ENCODE data around the gene TELO2.

TELO2 gene

DNA sequence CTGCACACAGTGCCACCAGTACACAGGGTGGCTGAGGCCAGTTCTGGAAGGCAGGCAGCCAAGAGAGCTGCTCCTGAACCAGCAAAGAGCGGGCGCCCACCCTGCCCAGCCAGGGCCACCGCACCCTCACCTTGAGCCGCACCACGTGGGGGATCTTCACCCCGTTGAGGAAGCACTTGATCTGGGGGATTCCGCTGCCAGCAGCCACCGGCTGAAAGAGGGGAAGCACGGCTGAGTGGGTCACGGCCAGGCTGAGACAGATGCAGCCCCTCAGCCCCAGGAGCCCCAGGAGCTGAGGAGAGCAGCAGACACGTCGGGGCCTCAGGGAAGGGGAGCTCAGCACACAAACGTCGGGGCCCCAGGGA, 34.2 kb upstream of the TELO2 start:
- H3K36me3 ChIP-seq = peaks cover 48 to 86% (median 67%) of the 10 kb centered on the region in 3 donors
- H3K9me3 ChIP-seq = no peaks in the 10 kb centered on the region
- TF ChIP-seq, protein P1, sequence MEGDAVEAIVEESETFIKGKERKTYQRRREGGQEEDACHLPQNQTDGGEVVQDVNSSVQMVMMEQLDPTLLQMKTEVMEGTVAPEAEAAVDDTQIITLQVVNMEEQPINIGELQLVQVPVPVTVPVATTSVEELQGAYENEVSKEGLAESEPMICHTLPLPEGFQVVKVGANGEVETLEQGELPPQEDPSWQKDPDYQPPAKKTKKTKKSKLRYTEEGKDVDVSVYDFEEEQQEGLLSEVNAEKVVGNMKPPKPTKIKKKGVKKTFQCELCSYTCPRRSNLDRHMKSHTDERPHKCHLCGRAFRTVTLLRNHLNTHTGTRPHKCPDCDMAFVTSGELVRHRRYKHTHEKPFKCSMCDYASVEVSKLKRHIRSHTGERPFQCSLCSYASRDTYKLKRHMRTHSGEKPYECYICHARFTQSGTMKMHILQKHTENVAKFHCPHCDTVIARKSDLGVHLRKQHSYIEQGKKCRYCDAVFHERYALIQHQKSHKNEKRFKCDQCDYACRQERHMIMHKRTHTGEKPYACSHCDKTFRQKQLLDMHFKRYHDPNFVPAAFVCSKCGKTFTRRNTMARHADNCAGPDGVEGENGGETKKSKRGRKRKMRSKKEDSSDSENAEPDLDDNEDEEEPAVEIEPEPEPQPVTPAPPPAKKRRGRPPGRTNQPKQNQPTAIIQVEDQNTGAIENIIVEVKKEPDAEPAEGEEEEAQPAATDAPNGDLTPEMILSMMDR (IDR thresholded peaks at IDR 0.05) = no peak
- intact Hi-C loops (cut with DNase I; ENCODE audit: low total_unique reads) = no loop called here
- H3K27me3 ChIP-seq = no peaks in the 10 kb centered on the region
- no peak overlapping the region for H3K27ac ChIP-seq
- no peaks in the 10 kb centered on the region for H3K4me1 ChIP-seq
- DNase-seq = no peak
- no peak overlapping the region for H3K4me3 ChIP-seq

DNA sequence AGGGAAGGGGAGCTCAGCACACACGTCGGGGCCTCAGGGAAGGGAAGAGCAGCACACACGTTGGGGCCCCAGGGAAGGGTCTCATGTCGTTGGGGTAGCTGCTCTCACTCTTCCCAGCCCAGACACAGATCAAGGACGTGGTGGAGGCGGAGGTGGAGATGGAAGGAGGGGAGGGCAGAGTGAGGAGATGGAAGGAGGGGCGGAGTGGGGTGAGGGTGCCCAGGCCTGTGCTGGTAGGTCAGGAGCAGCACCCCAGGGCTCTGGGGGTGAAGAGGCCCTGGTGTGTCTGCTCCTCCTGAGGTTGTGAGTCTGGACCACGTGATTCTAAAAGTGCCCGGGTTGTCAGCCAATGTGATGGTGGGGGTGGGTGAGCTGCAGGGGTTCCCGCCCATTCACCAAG, 33.2 kb upstream of the TELO2 start:
- DNase-seq = no peak
- H3K9me3 ChIP-seq = no peaks in the 10 kb centered on the region
- intact Hi-C loops (cut with DNase I; ENCODE audit: low total_unique reads) = loop anchor here (5.0 kb wide), 1 partner anchor 707 kb away; no protein-coding TSS in a partner anchor
- TF ChIP-seq, protein P1 (IDR thresholded peaks at IDR 0.05) = no peak
- peaks cover 42 to 86% (median 57%) of the 10 kb centered on the region in 3 donors for H3K36me3 ChIP-seq
- H3K4me1 ChIP-seq = no peaks in the 10 kb centered on the region
- no peak overlapping the region for H3K4me3 ChIP-seq
- no peaks in the 10 kb centered on the region for H3K27me3 ChIP-seq
- no peak overlapping the region for H3K27ac ChIP-seq

DNA sequence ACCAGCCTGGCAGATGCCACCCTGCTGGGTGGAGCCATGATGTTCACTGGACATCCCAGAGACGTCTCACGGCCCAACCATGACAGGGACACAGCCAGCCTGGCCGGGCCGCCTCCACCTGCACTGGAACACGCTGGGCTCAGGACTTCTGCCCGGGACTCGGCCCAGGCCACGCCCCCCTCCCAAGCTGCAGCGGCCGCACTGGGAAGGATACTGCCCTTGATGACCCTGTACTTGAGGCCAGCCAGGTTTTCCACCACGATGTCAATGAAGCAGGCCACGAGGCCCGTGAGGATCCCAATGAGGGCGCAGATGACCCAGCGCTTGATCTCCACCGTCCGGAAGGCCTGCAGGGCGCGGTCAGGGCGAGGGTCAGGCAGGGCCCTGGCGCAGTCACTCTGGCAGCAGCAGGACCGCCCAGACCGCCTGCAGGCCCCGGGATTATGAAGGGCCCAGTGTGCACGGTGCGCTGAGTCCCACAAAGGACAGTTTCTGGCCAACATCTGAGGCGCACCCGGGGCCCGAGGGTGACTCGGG, 32.5 kb upstream of the TELO2 start:
- H3K27me3 ChIP-seq = no peaks in the 10 kb centered on the region
- H3K9me3 ChIP-seq = no peaks in the 10 kb centered on the region
- H3K4me1 ChIP-seq = no peaks in the 10 kb centered on the region
- TF ChIP-seq, protein P1 (IDR thresholded peaks at IDR 0.05) = no peak
- H3K36me3 ChIP-seq = peaks cover 36 to 84% (median 50%) of the 10 kb centered on the region in 3 donors
- intact Hi-C loops (cut with DNase I; ENCODE audit: low total_unique reads) = loop anchor here (5.0 kb wide), 1 partner anchor 707 kb away; no protein-coding TSS in a partner anchor
- H3K27ac ChIP-seq = no peak overlapping the region
- DNase-seq = no peak
- no peak overlapping the region for H3K4me3 ChIP-seq

DNA sequence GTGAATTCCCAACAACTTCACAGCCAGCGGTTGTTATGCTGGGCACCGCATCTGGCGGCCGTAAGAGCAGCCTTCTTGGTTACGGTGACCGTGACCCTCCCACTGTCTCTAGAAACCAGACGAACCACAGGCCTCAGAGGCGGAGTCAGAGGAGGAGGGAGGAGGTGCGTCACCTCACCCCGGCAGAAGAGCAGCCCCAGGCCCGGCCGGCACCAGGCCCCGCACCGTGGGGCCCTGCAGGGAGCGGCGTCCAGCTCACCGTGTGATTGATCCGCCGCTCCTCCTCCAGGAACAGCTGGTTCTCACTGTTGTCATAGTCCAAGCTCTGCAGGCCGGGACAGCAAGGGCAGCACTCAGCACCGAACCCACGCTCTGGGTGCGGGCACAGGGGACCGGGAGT, 32.0 kb upstream of the TELO2 start:
- H3K4me3 ChIP-seq = no peak overlapping the region
- no peak overlapping the region for H3K27ac ChIP-seq
- TF ChIP-seq, protein P1 (IDR thresholded peaks at IDR 0.05) = no peak
- intact Hi-C loops (cut with DNase I; ENCODE audit: low total_unique reads) = loop anchor here (5.0 kb wide), 1 partner anchor 706 kb away; no protein-coding TSS in a partner anchor
- H3K27me3 ChIP-seq = no peaks in the 10 kb centered on the region
- peaks cover 33 to 84% (median 45%) of the 10 kb centered on the region in 3 donors for H3K36me3 ChIP-seq
- no peaks in the 10 kb centered on the region for H3K9me3 ChIP-seq
- no peaks in the 10 kb centered on the region for H3K4me1 ChIP-seq
- DNase-seq = no peak

DNA sequence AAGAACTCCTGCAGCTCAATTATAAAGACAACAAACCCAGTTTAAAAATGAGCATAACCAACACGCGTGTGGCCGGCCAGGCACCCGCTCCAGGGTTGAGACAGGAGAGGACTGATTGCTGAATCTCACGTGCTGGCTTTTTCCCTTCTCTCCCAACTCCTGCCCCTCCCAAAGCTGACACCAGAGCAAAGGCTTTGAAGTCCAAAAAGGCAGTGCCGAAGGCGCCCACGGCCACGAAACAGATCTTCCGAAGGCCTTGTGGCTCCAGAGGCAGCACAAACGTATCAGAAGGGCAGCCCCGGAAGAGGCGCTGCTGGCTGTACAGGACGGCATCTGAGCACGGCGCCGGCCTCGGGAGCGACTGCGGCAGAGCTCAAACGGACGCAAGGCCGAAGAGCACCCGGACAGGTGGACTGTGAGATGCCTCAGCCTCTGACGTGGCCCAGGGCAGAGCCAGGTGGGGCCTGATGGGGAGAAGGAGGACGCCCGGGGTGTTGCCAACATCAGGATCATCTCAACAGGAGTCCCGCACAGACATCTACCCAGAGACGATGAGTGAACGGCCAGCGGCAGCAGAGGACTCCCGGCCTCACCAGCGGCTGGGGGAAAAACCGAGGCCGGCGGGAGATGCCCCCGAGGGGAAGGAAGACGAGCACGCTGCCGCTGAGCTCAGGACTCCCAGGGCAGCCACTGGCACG, 28.8 kb upstream of the TELO2 start:
- Histone ChIP-seq H3K36me3 (peaks cover 18 to 55% (median 18%) of the 10 kb centered on the region in 3 donors), H3K4me1 (no peaks in the 10 kb centered on the region), H3K9me3 (no peaks in the 10 kb centered on the region), H3K27me3 (no peaks in the 10 kb centered on the region), H3K27ac (no peak overlapping the region), H3K4me3 (no peak overlapping the region)
- no peak for DNase-seq
- intact Hi-C loops (cut with DNase I; ENCODE audit: low total_unique reads) = loop anchor here (5.0 kb wide), 1 partner anchor 703 kb away; no protein-coding TSS in a partner anchor
- TF ChIP-seq, protein P1 (IDR thresholded peaks at IDR 0.05) = no peak
